ENCODE data around the gene GANC.

- TF ChIP-seq CTCF (IDR thresholded peaks at IDR 0.05) (no peak), POLR2A (IDR thresholded peaks at IDR 0.05) (no peak)
Observed at GRCh38 chr15:42373274-42373673, 100.3 kb downstream of the GANC start.

Measured in body of pancreas (tissue), 4 donors.